ENCODE results near the gene BCL2L14.

Gene BCL2L14

DNA sequence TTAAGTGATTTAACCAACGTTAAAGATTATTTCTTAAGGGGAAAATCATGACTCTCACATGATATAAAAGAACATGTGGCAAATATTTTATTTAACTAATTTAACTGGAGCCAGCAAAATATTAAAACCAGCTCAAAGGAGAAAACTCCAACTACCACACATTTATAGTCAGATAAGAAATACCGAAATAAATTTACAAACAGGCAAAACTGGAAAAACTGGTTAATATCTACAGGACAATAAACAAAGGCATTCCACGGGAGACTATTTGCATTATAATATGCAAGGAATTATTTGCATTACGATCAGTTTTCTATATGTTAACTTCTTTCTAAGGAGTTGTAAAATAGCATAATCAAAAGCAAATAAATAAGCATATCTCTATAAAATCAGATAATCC, 13.8 kb upstream of the BCL2L14 start:
- no peak for DNase-seq

DNA sequence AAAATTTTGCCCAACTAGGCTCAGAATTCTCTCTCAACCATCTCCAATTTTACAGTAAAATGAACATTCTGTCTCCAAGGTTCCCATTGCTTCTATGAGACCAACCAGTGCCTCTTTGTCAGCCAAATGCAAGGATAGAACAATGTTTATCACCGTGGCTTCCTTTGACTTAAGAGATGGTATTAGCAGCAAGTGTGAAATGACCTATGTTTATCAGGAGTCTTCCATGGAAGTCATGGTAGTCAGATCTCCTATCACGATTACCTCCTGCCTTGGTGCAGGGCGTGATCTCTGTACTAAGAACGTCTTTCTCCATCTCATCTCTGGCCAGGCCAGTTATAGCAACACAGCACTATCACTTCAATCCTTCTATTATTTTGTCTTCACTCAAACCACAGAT, 6.1 kb upstream of the BCL2L14 start:
- DNase-seq = no peak

- no peak for DNase-seq
Measured at GRCh38 chr12:12068751-12069150, 2.0 kb upstream of the BCL2L14 start.

DNA sequence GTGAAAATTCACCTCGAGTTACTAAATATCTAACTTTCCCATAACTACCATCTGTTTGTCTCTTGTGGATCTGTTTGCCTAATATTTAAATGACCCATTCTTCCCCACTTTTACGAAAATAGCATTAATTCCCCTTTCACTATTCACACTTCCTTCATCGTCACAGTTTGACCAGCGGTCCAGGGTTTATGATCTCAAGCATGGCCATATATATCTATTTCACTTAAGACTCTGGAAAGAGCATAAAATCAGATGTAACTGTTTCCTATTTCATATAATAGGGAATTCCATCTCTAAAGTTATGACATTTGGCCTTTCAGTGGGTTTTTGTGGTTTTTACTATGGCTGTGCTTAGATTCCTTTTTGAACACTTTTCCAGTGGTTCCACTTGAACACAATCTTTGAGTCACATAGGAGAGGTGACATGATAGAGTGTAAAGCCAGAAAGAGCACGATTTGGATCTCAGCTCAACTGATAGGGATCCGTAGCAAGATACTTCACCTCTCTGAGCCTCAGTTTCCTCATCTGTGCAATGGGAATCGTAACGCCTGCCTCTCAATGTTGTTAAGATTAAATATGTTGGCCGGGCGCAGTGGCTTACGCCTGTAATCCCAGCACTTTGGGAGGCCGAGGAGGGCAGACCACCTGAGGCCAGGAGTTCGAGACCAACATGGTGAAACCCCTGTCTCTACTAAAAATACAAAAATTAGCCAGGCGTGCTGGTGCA, 754 bp upstream of the BCL2L14 start:
- DNase-seq = no peak

GRCh38 chr12:12072064-12072760, 1.5 kb downstream of the BCL2L14 start:
- DNase-seq = no peak

DNA sequence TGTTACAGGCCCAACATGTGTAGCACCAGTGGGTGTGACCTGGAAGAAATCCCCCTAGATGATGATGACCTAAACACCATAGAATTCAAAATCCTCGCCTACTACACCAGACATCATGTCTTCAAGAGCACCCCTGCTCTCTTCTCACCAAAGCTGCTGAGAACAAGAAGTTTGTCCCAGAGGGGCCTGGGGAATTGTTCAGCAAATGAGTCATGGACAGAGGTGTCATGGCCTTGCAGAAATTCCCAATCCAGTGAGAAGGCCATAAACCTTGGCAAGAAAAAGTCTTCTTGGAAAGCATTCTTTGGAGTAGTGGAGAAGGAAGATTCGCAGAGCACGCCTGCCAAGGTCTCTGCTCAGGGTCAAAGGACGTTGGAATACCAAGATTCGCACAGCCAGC, 8.6 kb downstream of the BCL2L14 start:
- no peak for DNase-seq

- no peak for DNase-seq
Measured at GRCh38 chr12:12081836-12082497, 11.2 kb downstream of the BCL2L14 start.

- DNase-seq = no peak
Measured at GRCh38 chr12:12083688-12084087, 12.9 kb downstream of the BCL2L14 start.

GRCh38 chr12:12086362-12086761, 15.6 kb downstream of the BCL2L14 start:
- no peak for DNase-seq

DNA sequence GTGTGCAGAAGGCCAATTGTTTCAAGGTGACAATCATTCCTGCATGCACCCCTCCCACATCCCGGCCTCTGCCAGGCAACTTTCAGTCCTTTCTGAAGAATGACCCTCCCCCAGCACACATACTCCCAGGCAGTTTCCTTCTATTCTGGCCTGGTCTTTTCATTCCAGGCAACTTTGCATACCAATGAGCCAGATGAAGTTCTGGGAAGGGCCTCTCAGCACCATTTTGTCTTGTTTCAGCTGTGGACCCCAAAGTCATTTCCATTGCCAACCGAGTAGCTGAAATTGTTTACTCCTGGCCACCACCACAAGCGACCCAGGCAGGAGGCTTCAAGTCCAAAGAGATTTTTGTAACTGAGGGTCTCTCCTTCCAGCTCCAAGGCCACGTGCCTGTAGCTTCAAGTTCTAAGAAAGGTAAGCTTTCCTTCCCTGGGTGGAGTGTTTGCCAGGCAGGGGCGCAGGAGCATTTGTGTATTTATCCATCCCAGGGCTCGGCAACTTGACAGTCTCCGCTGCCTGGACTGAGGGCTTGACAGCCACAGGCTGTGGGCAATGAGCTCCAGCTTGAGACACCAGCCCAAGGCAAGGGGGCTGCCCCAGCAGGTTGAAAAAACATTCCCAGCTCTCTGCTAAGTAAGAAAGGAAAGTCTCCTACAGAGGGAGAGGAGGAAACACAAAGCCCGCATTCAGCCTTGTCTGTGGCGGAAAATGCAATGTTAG, 16.4 kb downstream of the BCL2L14 start:
- DNase-seq = no peak

- DNase-seq = no peak
Measured at GRCh38 chr12:12087693-12088034, 16.9 kb downstream of the BCL2L14 start.

DNA sequence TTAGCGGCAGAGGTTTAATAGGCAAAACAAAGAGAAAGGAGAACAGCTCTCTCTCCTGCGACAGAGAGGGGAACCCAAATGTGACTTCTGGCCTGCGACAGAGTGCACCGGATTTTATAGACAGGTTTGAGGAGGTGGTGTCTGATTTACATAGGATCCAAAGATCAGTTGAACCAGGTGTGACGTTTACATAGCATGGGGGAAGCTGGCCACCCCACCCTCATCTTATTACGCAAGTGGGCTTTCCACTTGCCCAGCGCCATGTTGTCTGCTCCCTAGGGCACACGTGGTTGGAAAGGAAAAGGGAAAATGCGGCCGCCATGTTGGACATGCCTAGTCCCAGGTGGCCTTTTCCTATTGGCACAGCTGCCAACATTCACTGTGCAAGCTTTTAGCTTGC, 17.4 kb downstream of the BCL2L14 start:
- DNase-seq = no peak

- DNase-seq = no peak
Measured at GRCh38 chr12:12088761-12089160, 18.0 kb downstream of the BCL2L14 start.

DNA sequence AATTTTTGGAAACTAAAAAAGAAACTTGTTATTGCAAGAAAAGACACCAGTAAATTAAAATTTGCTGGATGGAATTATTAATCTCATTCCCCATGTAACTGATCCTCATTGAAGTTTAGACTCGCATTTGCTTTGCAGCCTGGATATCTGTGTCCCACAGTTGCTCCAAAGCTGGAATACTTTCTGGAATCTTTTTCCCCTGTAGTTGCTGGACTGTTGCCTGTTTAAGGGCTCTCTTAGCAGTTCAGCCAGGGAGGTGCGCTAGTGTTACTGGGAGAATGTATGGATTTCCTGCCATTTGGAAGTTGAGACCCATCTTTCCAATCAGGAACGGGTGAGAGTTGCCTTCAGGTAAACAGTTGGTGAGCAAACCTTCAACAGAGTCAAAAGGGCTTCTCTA, 20.3 kb downstream of the BCL2L14 start:
- no peak for DNase-seq

DNA sequence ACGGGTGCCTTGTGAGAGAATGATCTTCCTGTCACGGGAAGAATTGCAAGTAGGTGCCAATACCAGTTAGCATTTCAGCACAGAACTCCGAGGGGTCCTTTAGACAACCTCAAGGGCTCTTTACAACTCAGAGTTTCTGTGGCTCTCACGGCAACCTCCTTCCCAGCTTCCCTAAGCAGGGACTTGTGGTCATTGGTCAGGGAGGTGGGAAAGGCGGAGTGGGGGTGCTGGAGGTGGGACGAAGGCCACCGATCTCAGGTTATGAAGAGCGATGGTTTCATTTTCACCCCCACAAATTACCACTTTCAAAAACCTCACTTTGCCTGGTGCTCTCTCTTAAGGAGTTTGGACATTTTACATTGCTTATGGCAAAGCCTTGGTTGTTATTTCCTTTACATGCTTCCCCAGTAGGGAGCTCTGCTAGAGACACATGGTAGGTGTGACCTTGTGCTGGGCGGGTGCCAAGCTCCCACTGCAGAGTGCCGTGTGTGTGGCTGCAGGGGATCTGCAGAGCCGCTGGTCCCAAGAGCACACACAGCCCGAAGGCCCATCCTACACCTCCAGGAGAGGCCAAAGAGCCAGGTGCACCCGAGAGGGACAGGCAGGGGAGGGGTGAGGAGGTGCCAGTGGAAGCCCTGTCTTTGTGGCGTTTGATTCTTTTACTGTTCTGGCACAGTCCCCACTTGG, 21.4 kb downstream of the BCL2L14 start:
- DNase-seq = no peak

GRCh38 chr12:12094481-12094880, 23.7 kb downstream of the BCL2L14 start:
- DNase-seq = no peak

DNA sequence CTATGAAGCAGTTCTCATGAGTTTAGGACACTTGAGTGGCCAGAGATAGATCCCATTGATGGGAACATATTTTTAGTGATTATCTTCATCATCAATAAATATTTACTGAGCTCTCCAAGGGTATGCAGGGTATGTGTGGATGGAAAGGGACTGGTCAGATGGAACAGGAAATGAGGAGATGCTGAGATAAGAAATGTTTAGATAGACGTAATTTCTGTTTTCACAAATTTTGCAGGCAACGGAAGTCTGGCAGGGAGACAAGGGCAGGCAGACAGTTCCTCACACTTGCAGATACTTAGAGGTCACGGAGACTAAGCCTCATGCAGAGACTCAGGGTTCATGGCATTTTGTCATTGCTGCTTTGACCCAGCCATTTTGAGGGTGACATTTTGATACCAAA, 24.3 kb downstream of the BCL2L14 start:
- no peak for DNase-seq

- DNase-seq = no peak
Measured at GRCh38 chr12:12097891-12098690, 27.4 kb downstream of the BCL2L14 start.

DNA sequence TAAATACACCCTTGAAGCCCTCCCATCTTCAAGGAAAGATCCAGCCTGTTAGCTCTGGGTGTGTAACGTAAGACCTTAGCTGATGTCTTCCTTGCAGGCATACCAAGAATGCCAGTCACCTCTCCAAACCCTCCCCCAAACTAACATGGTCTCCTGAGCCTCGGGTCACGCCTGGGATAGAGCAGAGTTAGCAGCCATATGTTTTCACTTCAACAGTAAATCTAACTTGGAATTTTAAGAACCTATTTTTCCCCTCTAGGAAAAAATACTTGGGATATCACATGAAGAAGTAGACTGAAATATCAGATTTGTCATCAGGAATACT, 27.9 kb downstream of the BCL2L14 start:
- DNase-seq = no peak

DNA sequence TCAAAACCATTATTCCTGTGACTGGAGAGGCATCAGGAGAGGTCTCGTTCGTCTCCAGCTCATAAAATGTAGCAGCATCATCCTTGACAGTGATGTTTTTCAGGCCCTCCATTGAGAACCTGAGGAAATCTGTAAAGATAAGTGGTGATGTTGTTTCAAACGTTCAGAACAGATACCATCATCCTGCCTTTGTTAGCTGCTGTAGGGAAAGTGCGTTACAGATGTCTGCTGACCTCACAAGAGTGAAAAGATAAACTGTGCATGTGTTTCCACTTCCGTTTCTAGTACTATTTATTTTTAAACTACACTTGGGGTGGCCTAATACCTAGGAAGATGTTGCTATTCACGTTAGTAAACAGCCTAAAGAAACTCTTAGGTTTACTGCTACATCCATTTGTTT, 28.4 kb downstream of the BCL2L14 start:
- no peak for DNase-seq

DNA sequence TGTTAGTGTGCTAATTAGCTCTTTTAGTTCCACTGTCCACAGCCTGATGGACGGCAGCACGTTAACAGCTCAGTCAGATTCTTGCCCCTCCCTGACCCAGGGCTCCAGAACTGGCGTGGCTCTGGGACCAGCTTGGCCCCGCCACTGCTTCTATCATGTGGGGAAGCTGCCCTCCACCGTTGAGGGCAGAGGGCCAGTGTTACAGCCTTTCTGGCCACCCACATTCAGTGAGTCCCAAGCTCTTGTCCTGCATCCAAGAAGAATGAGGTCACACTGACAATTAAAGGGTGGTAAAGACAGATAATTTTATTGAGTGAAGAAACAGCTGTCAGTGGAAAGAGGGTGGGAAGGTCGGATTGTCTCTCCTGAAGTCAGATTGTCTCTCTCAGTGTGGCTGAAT, 36.9 kb downstream of the BCL2L14 start:
- no peak for DNase-seq

GRCh38 chr12:12108441-12109058, 37.8 kb downstream of the BCL2L14 start:
- no peak for DNase-seq
